Measurements from ENCODE around the gene MROH8.
"Not testable (repeated sequence)": the region's sequence is repeated elsewhere in the genome, so short reads cannot be mapped to it uniquely, and the experiment has no call there.

Gene MROH8

DNA sequence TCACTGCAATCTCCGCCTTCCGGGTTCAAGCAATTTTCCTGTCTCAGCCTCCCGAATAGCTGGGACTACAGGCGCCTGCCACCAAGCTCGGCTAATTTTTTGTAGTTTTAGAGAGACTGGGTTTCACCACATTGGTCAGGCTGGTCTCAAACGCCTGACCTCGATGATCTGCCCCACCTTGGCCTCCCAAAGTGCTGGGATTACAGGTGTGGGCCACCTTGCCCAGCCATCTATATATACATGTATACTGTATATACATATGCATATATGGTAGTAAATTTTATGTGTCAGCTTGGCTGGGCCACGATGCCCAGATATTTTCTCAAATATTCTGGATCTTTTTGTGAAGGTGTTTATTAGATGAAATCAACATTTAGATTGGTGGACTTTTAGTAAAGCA, 102.3 kb downstream of the MROH8 start:
- DNase-seq: no peak

DNA sequence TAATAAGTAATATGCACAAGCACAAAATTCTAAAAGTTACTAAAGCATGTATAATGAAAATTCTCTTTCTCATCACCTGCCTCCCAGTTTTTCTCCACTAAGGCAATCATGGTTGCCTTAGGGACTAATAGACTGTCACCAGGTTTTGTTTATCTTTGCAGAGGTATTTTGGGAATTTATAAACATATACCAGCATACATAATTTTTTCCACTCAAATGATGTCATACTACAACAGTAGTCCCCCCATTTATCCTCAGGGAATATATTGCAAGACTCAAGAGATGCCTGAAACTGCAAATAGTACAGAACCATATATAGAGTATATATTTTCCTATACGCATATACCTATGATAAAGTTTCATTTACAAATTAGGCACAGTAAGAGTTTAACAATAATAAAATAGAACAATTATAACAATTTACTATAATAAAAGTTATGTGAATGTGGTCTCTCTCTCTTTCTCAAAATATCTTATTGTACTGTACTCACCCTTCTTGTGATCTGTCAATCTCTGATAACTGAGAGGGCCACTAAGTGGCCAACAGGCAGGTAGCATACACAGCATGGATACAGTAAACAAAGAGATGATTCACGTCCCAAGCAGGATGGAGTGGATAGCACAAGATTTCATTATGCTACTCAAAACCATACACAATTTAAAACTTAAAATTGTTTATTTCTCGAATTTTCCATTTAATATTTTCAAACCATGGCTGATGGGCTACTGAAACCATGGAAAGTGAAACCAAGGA, 103.2 kb downstream of the MROH8 start:
- no peak for DNase-seq

DNA sequence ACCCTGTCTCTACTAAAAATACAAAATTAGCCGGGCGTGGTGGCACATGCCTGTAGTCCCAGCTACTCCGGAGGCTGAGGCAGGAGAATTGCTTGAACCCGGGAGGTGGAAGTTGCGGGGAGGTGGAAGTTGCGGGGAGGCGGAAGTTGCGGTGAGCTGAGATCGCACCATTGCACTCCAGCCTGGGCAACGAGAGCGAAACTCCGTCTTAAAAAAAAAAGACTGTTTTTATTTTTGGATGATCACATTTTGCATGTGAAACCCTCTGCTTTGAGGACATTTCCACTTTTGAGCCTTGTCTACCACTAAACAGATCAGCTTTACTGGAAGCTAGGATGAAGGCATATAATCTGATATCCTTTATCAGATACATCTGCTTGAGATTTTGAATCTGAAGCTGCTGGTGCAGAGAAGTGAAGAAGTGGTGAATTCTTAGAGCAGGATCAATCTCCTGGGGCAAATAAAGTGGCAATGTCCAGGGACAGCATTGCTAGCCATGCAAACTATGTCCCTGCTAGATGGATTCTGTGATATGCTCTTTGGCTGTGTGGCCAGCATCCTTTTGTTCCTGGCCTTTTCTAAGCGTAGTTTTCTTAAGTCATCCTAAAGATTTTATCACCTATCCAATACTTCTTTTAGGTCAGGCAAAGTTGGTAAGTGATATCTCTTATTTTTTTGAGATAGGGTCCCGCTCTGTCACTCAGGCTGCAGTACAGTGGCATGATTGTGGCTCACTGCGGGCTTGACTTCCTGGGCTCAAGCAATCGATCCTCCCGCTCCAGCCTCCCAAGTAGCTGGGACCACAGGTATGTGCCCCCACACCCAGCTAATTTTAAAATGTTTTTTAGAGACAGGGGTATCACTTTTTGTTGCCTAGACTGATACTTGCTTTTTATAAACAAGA, 106.8 kb downstream of the MROH8 start:
- no peak for DNase-seq

DNA sequence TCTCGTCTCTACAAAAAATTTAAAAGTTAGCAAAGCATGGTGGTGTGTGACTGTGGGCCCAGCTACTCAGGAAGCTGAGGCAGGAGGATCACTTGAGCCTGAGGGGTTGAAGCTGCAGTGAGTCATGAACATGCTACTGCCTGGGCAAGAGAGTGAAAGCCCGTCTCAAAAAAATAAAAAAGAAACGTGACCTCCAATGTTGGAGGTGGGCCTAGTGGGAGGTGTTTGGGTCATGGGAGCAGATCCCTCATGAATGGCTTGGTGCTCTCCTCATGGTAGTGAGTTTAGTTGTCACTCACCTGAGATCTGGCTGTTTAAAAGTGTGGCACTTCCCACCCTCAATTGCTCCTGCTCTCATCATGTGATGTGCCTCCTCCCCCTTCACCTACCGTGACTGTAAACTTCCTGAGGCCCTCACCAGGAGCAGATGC, 107.9 kb downstream of the MROH8 start:
- DNase-seq: peak; percentile 24 to 39

DNA sequence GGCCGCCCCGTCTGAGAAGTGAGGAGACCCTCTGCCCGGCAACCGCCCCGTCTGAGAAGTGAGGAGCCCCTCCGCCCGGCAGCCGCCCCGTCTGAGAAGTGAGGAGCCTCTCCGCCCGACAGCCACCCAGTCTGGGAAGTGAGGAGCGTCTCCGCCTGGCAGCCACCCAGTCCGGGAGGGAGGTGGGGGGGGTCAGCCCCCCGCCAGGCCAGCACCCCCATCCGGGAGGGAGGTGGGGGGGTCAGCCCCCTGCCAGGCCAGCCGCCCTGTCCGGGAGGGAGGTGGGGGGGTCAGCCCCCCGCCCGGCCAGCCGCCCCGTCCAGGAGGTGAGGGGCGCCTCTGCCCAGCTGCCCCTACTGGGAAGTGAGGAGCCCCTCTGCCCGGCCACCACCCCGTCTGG, 109.8 kb downstream of the MROH8 start:
- DNase-seq: not testable (repeated sequence)

DNA sequence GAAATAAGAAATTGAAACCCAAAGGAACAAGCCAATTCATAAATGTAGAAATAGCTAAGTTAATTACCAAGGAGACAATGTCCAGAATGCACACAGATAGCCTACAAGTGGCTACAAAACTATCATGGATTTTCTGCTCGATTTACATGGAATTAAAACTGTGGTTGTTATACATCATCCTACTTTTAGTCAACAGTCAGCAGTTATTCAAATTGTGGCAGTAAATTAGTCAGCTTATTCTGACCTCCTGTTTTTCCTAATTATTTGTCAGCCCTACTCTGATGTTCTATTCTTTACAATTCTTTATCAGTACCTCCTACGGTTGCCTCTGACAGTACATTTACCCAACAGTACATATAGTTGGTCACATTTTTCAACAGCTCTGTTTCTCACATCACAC, 113.2 kb downstream of the MROH8 start:
- no peak for DNase-seq

DNA sequence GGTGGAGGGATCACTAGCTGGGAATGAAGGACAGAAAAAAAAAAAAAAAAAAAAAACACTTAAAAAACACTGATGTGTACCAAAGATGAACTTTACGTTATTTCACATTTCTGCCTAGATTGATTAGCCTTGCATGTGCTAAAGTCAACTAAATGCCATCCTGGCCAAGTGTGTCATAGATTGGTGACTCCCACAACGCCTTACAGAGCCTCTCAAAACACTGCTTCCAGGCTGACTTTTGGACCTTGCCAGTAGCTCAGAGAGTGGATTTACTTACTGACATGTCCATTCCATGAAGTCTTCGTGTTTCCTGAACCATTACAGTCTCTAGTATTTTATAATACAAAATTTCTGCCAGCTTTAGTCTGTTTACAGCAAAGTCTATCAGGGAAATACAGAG, 124.1 kb downstream of the MROH8 start:
- no peak for DNase-seq

DNA sequence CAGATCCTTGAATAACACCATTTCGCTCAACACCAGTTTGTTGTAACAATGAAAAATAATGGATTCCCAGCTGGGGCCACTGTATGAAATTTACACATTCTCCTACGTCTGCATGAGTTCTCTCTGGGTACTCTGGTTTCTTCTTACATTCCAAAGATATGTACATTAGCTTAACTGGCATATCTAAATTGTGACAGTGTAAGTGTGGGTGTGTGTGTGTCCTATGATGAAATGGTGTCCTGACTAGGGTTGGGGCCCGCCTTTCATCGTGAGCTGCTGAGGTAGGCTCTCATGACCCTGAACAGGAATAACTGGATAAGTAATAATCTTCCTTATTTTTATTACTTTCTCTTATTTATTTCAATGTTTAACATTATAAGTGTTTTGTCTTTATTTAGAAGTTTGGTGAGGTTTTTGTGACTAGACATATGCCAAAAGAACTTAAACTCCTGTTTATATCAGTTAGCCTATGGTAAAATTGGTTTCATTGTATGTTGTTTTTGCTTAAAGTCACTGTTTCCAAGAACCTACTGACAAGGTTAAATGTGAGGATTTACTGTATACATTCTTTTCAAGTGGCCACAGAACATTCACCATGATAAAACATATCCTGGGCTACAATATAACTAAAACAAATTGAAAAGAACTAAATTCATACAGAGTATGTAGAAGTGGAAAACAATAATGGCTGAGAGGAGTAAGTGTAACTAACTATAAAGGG, 126.0 kb downstream of the MROH8 start:
- no peak for DNase-seq

Data from activated CD4-positive, alpha-beta T cell treated with anti-CD3 and anti-CD28 coated beads for 4 hours (primary cell).